NCI-H82 treated with DMSO at 0.1 percent for 48 hours (cell line): ENCODE measurements around the gene ASGR1.

Source experiments
- DNase-seq: peaks from one replicate; lab custom pipeline; 2025; ENCODE audit not compliant: unreplicated experiment; lab: John Stamatoyannopoulos, UW

Gene ASGR1

GRCh38 chr17:7179317-7180254, at the start of gene ASGR1:
Gene ASGR1 (minus strand): TSS chr17:7179370. CDS start chr17:7178563, 807 bp downstream.
- DNase-seq: no peak

DNA sequence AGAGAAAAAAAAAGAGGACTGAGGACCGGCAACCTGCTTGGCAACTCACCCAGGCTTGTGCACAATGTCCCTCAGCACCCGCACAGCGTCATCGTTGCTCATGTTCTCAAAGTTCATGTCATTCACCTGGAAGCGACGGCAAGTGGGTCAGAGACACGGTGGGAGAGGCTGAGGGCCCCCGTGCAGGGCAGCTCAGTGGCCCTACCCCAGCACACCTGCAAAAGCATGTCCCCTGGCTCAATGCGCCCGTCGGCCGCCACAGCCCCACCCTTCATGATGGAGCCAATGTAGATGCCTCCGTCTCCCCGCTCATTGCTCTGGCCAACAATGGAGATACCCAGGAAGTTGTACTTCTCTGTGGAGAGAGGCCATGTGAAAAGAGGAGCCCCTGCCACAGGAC, 49.8 kb upstream of the ASGR1 start:
- no peak for DNase-seq

DNA sequence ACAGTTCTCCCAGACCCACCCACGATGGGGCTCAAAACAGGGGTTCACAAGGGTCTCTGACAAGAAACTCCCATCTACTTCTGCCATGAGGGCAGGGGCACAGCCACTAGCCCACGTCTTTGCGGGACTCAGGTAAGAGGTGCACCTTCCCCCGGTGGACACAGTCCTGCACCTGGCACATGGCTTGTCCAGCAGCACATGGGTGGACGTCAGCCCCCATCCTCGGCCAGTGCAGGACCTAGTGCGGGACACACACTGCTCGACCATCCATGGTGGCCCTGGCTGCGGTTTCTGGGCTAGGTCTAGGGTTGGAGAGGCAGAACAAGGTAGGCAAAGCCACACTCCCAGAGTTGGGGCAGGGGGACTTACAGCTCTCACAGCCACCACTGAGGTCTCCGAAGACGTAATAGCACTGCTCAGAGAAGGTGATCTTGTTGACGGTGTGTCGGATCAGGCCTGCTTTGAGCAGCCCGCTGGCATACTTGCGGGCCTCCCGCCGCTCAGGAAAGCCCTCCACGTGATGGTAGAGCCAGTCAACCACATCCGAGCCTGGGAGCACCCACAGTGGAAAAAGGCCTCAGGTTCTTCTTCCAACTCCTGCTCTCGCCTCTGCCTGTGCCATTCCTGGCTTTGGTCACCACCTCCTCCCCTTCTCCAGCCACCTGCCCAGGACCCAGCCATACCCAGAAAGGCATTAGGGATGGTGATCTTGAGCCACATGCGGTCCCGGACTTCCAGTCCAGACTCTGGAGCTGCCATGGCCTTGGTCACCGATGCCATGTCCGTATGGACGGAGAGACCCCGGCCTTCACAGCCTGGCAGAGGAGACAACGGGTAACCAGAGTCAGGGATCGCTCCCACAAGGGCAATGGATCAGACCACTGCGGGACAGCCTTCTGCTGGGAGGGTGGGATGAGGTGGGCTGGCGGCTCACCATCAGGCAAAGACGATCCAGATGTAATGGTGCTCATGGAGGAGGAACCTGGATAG, 47.8 kb upstream of the ASGR1 start:
- DNase-seq: no peak

DNA sequence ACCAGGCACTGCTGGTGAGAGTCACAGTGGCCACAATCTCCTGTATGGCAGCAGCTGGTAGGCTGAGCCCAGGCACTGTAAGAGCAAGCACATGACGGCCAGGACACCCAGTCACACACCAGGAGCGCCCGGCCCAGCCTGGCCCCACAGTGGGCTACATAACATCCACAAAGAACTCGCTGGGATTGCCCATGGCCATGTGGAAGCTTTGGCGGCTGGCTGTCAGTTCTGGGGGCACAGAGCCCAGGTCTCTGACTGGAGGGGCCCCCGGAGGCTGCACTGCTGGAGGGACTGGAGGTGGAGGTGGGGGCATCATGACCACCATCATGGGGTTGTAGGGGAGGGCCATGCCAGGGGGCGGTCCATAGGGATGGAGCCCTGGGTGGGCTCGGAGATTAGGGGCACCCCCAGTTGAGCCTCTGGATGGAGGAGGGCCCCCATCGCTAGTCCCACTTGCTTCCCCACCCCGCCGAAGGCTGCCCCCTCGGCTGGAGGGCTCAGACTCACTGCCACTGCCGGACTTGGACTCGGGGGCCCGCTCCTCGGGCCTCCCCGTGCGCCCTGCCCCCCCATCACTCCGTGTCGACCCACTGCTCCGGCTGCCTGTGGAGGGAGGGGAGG, 46.7 kb upstream of the ASGR1 start:
- DNase-seq: no peak

DNA sequence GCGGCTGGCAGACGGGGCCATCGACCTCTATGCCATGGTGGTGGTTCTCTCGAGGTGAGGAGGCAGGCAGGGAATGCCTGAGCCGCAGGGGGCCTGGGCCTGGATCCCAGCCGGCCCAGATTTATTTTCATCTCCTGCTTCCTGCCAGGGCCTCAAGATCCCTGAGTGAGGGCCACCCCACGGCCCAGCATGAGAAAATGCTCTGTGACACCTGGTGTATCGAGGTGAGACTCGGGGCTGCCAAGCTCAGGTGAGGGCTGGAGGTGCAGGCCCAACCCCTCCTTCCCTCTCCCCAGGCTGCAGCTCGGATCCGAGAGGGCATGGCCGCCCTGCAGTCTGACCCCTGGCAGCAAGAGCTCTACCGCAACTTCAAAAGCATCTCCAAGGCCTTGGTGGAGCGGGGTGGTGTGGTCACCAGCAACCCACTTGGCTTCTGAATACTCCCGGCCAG, 45.5 kb upstream of the ASGR1 start:
- no peak for DNase-seq

DNA sequence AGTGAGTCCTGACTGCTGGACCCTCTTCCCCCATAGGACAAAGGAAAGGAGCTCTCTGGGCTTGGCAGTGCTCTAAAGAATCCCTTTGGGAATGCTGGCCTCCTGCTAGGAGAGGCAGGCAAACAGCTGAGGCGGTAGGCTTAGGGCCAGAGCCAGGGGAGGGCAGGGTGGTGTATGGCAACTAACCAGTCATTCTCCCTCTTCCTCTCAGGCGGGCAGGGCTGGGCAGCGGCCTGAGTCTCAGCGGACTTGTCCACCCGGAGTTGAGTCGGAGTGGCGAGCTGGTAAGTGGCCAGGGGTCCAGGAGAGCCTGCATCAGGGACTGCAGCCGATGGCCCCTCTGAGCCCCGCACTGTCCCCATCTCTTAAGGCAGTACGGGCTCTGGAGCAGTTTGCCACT, 44.9 kb upstream of the ASGR1 start:
- DNase-seq: no peak

- no peak for DNase-seq
Measured at GRCh38 chr17:7223375-7223774, 44.2 kb upstream of the ASGR1 start.

- DNase-seq: no peak
Measured at GRCh38 chr17:7222972-7223292, 43.8 kb upstream of the ASGR1 start.

GRCh38 chr17:7222093-7222971, 43.2 kb upstream of the ASGR1 start:
- no peak for DNase-seq

- DNase-seq: no peak
Measured at GRCh38 chr17:7221278-7222092, 42.3 kb upstream of the ASGR1 start.

- no peak for DNase-seq
Measured at GRCh38 chr17:7220593-7221277, 41.6 kb upstream of the ASGR1 start.

- peak; percentile 60 for DNase-seq
Measured at GRCh38 chr17:7219812-7220592, 40.8 kb upstream of the ASGR1 start, which contains the start of the genes ACADVL and DLG4. Gene ACADVL (plus strand): TSS chr17:7219938. CDS start chr17:7219985, 47 bp downstream. Gene DLG4 (minus strand): TSS chr17:7219836.

GRCh38 chr17:7219229-7219811, 40.1 kb upstream of the ASGR1 start:
- DNase-seq: no peak

GRCh38 chr17:7218758-7219157, 39.6 kb upstream of the ASGR1 start:
- peak; percentile 90 for DNase-seq

GRCh38 chr17:7218166-7218565, 39.0 kb upstream of the ASGR1 start:
- no peak for DNase-seq

DNA sequence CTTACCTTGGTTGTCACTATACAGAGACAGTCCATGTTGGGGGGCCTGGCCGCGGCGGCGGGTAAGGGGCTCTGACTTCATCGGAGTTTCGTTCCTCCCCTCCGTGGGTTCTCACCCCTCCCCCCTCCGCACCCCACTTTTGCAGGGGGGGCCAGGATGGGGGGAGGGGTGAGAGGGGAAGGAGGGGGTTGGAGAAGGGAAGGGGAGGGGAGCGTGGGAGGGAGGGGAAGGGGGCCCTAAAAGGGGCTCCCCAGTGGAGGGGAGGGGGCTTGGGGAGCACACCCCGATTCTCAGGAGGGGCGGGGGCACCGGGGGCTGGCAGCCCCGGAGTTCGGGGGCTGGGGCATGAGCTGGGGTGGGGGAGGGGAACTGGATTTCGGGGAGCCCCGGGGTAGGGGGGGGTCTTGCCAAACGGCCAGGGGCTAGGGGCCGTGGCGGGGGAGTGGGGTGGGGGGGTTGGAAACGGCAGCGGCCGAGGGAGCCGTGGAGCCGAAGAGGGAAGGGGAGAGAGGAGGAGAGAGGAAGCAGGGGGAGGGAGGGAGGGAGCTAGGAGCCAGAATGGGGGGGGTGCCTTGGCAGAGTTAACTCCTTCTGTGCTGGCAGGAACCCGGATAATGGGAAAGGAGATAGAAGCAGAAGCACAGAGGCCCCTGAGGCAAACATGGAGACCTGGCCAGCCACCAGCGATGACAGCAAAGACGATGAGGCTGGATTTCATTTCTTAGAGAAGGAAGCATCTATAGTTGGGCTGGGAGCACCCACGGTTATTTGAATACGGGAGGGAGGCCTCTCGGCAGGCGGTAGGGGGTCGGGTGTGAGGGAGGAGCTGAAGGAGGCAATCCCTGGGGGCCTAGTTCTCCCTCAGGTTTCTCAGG, 38.2 kb upstream of the ASGR1 start:
- peak; percentile 51 for DNase-seq
